T-cell (primary cell): Measurements from ENCODE around the gene DIS3L2. TPM values are rescaled to one million over a fixed set of nuclear protein-coding genes. Genes with fewer than 3 reads are reported as not detected.
"Not testable (repeated sequence)": the region's sequence is repeated elsewhere in the genome, so short reads cannot be mapped to it uniquely, and the experiment has no call there.

Experiments
- ATAC-seq, 4 experiments: fragments of 200-7000 bp in 3 of 4; fragments of 150-1000 bp in 1 of 4; cut with Tn5 transposase; replicated peaks in 1 of 4; 1 replicate in 3 of 4; 2 replicates in 1 of 4; pipeline ENCODE4 v1.10.0; 2021; ENCODE audit warnings: moderate library complexity in 3 of 4, mild to moderate bottlenecking in 2 of 4, moderate number of reproducible peaks in 1 of 4
- CTCF ChIA-PET, 2 donors: fragments of 300-600 bp; sonication (Branson Sonifier 250); formaldehyde crosslinking; loops; one replicate each; lab custom pipeline; 2022; ENCODE audit warnings: antibody characterized with exemption in 2 of 2; lab: Charles Lee
- POLR2A ChIA-PET, 2 donors: fragments of 300-600 bp; sonication (Branson Sonifier 250); formaldehyde crosslinking; loops; one replicate each; lab custom pipeline; 2022; ENCODE audit warnings: antibody characterized with exemption in 2 of 2; lab: Charles Lee
- DNase-seq, 35 experiments: peaks; one replicate each; pipeline versions ENCODE4 v3.0.0 to v3.0.0-alpha.2; 2013 to 2023
- H3K27ac ChIP-seq: one replicate; pipeline ENCODE4 v1.5.1; 2013; ENCODE audit warnings: low read length
- H3K27me3 ChIP-seq, 2 experiments: replicated peaks in 1 of 2; 1 replicate in 1 of 2; 2 replicates in 1 of 2; pipeline versions ENCODE4 v1.6.1 to v1.7.0; 2013; ENCODE audit warnings: low read length in 1 of 2, mixed read lengths in 1 of 2; ENCODE audit not compliant: control insufficient read depth in 2 of 2, insufficient read depth in 2 of 2; ENCODE audit errors: extremely low read depth in 1 of 2
- H3K36me3 ChIP-seq, 2 donors: 1 replicate in 1 of 2; 2 replicates in 1 of 2; pipeline versions ENCODE4 v1.6.1 to v1.7.0; 2013; ENCODE audit warnings: low read length in 1 of 2; ENCODE audit not compliant: control insufficient read depth in 2 of 2, insufficient read depth in 1 of 2; ENCODE audit errors: extremely low read depth in 1 of 2
- H3K4me1 ChIP-seq, 2 experiments: 1 replicate in 1 of 2; 2 replicates in 1 of 2; pipeline versions ENCODE4 v1.6.1 to v1.7.0; 2013; ENCODE audit warnings: low read length in 2 of 2, mixed read lengths in 1 of 2; ENCODE audit not compliant: insufficient read depth in 2 of 2, control insufficient read depth in 1 of 2; ENCODE audit errors: extremely low read depth in 1 of 2
- H3K4me3 ChIP-seq, 2 donors: 1 replicate in 1 of 2; 2 replicates in 1 of 2; pipeline versions ENCODE4 v1.5.1 to v1.7.0; 2013; ENCODE audit warnings: mild to moderate bottlenecking in 2 of 2, low read length in 1 of 2, moderate library complexity in 1 of 2; ENCODE audit not compliant: control insufficient read depth in 1 of 2; ENCODE audit errors: extremely low read depth in 1 of 2
- H3K9me3 ChIP-seq: 2 replicates; pipeline ENCODE4 v1.7.0; 2013
- H3K27ac Mint-ChIP-seq, 2 donors: one replicate each; pipeline ENCODE4 v1.8.0; 2020 to 2021; ENCODE audit warnings: mild to moderate bottlenecking in 2 of 2, mixed read lengths in 2 of 2
- H3K27me3 Mint-ChIP-seq, 2 donors: one replicate each; pipeline ENCODE4 v1.8.0; 2021 to 2022; ENCODE audit warnings: mixed read lengths in 2 of 2
- H3K36me3 Mint-ChIP-seq: one replicate; pipeline ENCODE4 v1.8.0; 2021; ENCODE audit warnings: mixed read lengths
- H3K4me1 Mint-ChIP-seq, 3 donors: one replicate each; pipeline ENCODE4 v1.8.0; 2020 to 2022; ENCODE audit warnings: mixed read lengths in 3 of 3, mild to moderate bottlenecking in 1 of 3
- H3K4me3 Mint-ChIP-seq, 3 donors: one replicate each; pipeline ENCODE4 v1.8.0; 2020 to 2022; ENCODE audit warnings: mild to moderate bottlenecking in 3 of 3, mixed read lengths in 3 of 3, moderate library complexity in 3 of 3
- H3K9me3 Mint-ChIP-seq, 3 donors: one replicate each; pipeline ENCODE4 v1.8.0; 2020 to 2022; ENCODE audit warnings: mixed read lengths in 3 of 3
- WGBS: methylation state at CpG from one replicate; pipeline ENCODE4 v1.1.5; 2013; ENCODE audit warnings: missing lambda C conversion rate; ENCODE audit not compliant: insufficient coverage; 5-methylcytosine and 5-hydroxymethylcytosine counted together
- total RNA-seq, 35 experiments: library from RNA in 6 of 35; stranded (reverse) in 6 of 35; fragments of 120-200 nt in 1 of 35; gene quantifications; one replicate each; pipeline versions ENCODE4 v1.2.1 to v1.2.4 and lab custom pipeline; 2013 to 2026

The DIS3L2 gene
- total RNA-seq, 5 donors from 2014 or later (not counting 1 experiment from before 2014, with no cell fraction given), result 55.0 to 70.9 (median 61.4) TPM

GRCh38 chr2:232328032-232328422 lies 366.5 kb downstream of the DIS3L2 start:
- ATAC-seq (no peak), DNase-seq (peak in 1 of 35 experiments; percentile 26)
- 71% methylated on average over 1 of the region's 2 CpGs for WGBS
- Mint-ChIP-seq H3K27me3 (no peaks in the 10 kb centered on the region), H3K4me3 (no peak overlapping the region), H3K9me3 (no peaks in the 10 kb centered on the region), H3K36me3 (no peaks in the 10 kb centered on the region), H3K4me1 (peaks cover 11 to 19% (median 13%) of the 10 kb centered on the region in 3 donors), H3K27ac (no peak overlapping the region)
- no peaks in the 10 kb centered on the region for H3K27me3 ChIP-seq
- ChIA-PET POLR2A (no interaction called here), CTCF (interaction anchor here in 1 of 2 donors (0.6 to 1.5 kb wide), 2 partner anchors 21 to 235 kb away, joined by 4 to 6 read pairs; no protein-coding TSS in a partner anchor)
- H3K9me3 ChIP-seq, result no peaks in the 10 kb centered on the region
- peaks cover 3 to 25% of the 10 kb centered on the region in 2 experiments for H3K4me1 ChIP-seq
- no peak overlapping the region for H3K4me3 ChIP-seq
- H3K36me3 ChIP-seq, result no peaks in the 10 kb centered on the region
- H3K27ac ChIP-seq, result no peak overlapping the region

GRCh38 chr2:232328516-232329460 lies 367.3 kb downstream of the DIS3L2 start:
- no peak overlapping the region for H3K27ac ChIP-seq
- H3K36me3 ChIP-seq, result no peaks in the 10 kb centered on the region
- ATAC-seq (no peak), DNase-seq (no peak)
- CTCF ChIA-PET, result interaction anchor here in 1 of 2 donors (0.6 kb wide), 2 partner anchors 235 to 344 kb away, joined by 5 to 6 read pairs; no protein-coding TSS in a partner anchor
- H3K27me3 ChIP-seq, result no peaks in the 10 kb centered on the region
- H3K4me1 ChIP-seq, result peaks cover 0 to 20% of the 10 kb centered on the region in 2 experiments
- Mint-ChIP-seq H3K4me3 (no peak overlapping the region), H3K9me3 (no peaks in the 10 kb centered on the region), H3K36me3 (no peaks in the 10 kb centered on the region), H3K27me3 (no peaks in the 10 kb centered on the region), H3K4me1 (peaks cover 11 to 15% (median 12%) of the 10 kb centered on the region in 3 donors), H3K27ac (no peak overlapping the region)
- POLR2A ChIA-PET, result interaction anchor here in 1 of 2 donors (0.5 kb wide), 1 partner anchor 966 kb away, joined by 3 read pairs; no protein-coding TSS in a partner anchor
- H3K4me3 ChIP-seq, result no peak overlapping the region
- H3K9me3 ChIP-seq, result no peaks in the 10 kb centered on the region
- 91% methylated on average over 9 of the region's 14 CpGs for WGBS

- WGBS, result 98% methylated on average over 8 of the region's 15 CpGs
These were observed 368.2 kb downstream of the DIS3L2 start for GRCh38 chr2:232329716-232330067.

GRCh38 chr2:232330068-232330999 lies 368.8 kb downstream of the DIS3L2 start:
- H3K36me3 ChIP-seq, result no peaks in the 10 kb centered on the region
- peaks cover 0 to 18% of the 10 kb centered on the region in 2 experiments for H3K4me1 ChIP-seq
- H3K27ac ChIP-seq, result no peak overlapping the region
- H3K4me1 Mint-ChIP-seq, result peaks cover 6 to 12% (median 9%) of the 10 kb centered on the region in 3 donors
- CTCF ChIA-PET, result no interaction called here
- ATAC-seq, result no peak
- no peak overlapping the region for H3K27ac Mint-ChIP-seq
- H3K27me3 Mint-ChIP-seq, result no peaks in the 10 kb centered on the region
- POLR2A ChIA-PET, result no interaction called here
- H3K4me3 Mint-ChIP-seq, result no peak overlapping the region
- DNase-seq, result no peak
- no peaks in the 10 kb centered on the region for H3K36me3 Mint-ChIP-seq
- no peaks in the 10 kb centered on the region for H3K27me3 ChIP-seq
- no peak overlapping the region for H3K4me3 ChIP-seq
- WGBS, result 96% methylated on average over 9 of the region's 17 CpGs
- no peaks in the 10 kb centered on the region for H3K9me3 ChIP-seq
- H3K9me3 Mint-ChIP-seq, result no peaks in the 10 kb centered on the region

More at GRCh38 chr2:232329716-232330067, 368.2 kb downstream of the DIS3L2 start:
- H3K9me3 Mint-ChIP-seq, result no peaks in the 10 kb centered on the region
- no peak overlapping the region for H3K27ac Mint-ChIP-seq
- Histone ChIP-seq H3K27me3 (no peaks in the 10 kb centered on the region), H3K27ac (no peak overlapping the region), H3K36me3 (no peaks in the 10 kb centered on the region), H3K4me3 (no peak overlapping the region), H3K4me1 (peaks cover 0 to 18% of the 10 kb centered on the region in 2 experiments), H3K9me3 (no peaks in the 10 kb centered on the region)
- DNase-seq, result no peak
- H3K4me3 Mint-ChIP-seq, result no peak overlapping the region
- ChIA-PET POLR2A (no interaction called here), CTCF (interaction anchor here in 1 of 2 donors (0.6 kb wide), 1 partner anchor 345 kb away, joined by 5 read pairs; no protein-coding TSS in a partner anchor)
- H3K27me3 Mint-ChIP-seq, result no peaks in the 10 kb centered on the region
- no peak for ATAC-seq
- no peaks in the 10 kb centered on the region for H3K36me3 Mint-ChIP-seq
- peaks cover 6 to 12% (median 9%) of the 10 kb centered on the region in 3 donors for H3K4me1 Mint-ChIP-seq

GRCh38 chr2:232331061-232331460 lies 369.5 kb downstream of the DIS3L2 start:
- H3K27ac Mint-ChIP-seq, H3K27me3 ChIP-seq, H3K36me3 Mint-ChIP-seq, H3K9me3 ChIP-seq, H3K4me3 Mint-ChIP-seq, ATAC-seq, H3K4me3 ChIP-seq, H3K27ac ChIP-seq, H3K36me3 ChIP-seq, DNase-seq, H3K27me3 Mint-ChIP-seq, H3K9me3 Mint-ChIP-seq, POLR2A ChIA-PET, CTCF ChIA-PET: not testable (repeated sequence)
- H3K4me1 ChIP-seq, result peaks cover 0 to 12% of the 10 kb centered on the region in 2 experiments
- WGBS, result 93% methylated on average over 5 of the region's 11 CpGs
- peaks cover 6 to 12% (median 9%) of the 10 kb centered on the region in 3 donors for H3K4me1 Mint-ChIP-seq

- POLR2A ChIA-PET, H3K36me3 Mint-ChIP-seq, H3K27me3 ChIP-seq, H3K4me3 ChIP-seq, DNase-seq, H3K9me3 ChIP-seq, H3K27ac ChIP-seq, H3K27me3 Mint-ChIP-seq, CTCF ChIA-PET, H3K36me3 ChIP-seq, H3K4me1 Mint-ChIP-seq, H3K9me3 Mint-ChIP-seq, H3K4me1 ChIP-seq, H3K27ac Mint-ChIP-seq, H3K4me3 Mint-ChIP-seq, ATAC-seq: not testable (repeated sequence)
- WGBS, result 78% methylated on average over 4 of the region's 11 CpGs
These were observed 370.1 kb downstream of the DIS3L2 start for GRCh38 chr2:232331641-232332040.
